Stomach (tissue), 9 donors: ENCODE measurements around the gene OTOP1. TPM values are rescaled to one million over a fixed set of nuclear protein-coding genes. Genes with fewer than 3 reads are reported as not detected.

Source experiments
- DNase-seq, 2 donors: peaks; one replicate each; pipeline versions ENCODE4 v3.0.0 to v3.0.0-alpha.2; 2013 to 2019
- H3K27ac ChIP-seq, 5 donors: fragments of 200-600 bp in 4 of 5; sonication (generic) in 4 of 5; one replicate each; pipeline ENCODE4 v1.5.1; 2013 to 2019; ENCODE audit warnings: mild to moderate bottlenecking in 1 of 5, moderate library complexity in 1 of 5
- H3K27me3 ChIP-seq, 3 donors: fragments of 200-600 bp; sonication (generic); one replicate each; pipeline ENCODE4 v1.5.1; 2017 to 2019; ENCODE audit warnings: mixed run types in 1 of 3
- H3K36me3 ChIP-seq, 4 donors: fragments of 200-600 bp; sonication (generic); 1 replicate in 3 of 4; 2 replicates in 1 of 4; pipeline ENCODE4 v1.5.1; 2016 to 2019
- H3K4me1 ChIP-seq, 4 donors: fragments of 200-600 bp; sonication (generic); one replicate each; pipeline ENCODE4 v1.5.1; 2016 to 2019
- H3K4me3 ChIP-seq, 4 donors: fragments of 200-600 bp; sonication (generic) in 3 of 4; one replicate each; pipeline ENCODE4 v1.5.1; 2016 to 2019; ENCODE audit warnings: mild to moderate bottlenecking in 1 of 4
- H3K9me3 ChIP-seq, 4 donors: fragments of 200-600 bp; sonication (generic); one replicate each; pipeline ENCODE4 v1.5.1; 2016 to 2019
- EP300 ChIP-seq: sonication (generic); formaldehyde crosslinking; IDR thresholded peaks from one replicate; pipeline ENCODE4 v1.6.1; 2017; ENCODE audit warnings: antibody characterized with exemption
- POLR2A ChIP-seq, 4 donors: fragments of 450-650 bp; IDR thresholded peaks; one replicate each; pipeline ENCODE4 v1.6.1; 2016; ENCODE audit warnings: antibody characterized with exemption in 4 of 4, control low read depth in 2 of 4, mild to moderate bottlenecking in 1 of 4, moderate library complexity in 1 of 4
- POLR2AphosphoS5 ChIP-seq, 3 donors: sonication (generic); formaldehyde crosslinking; IDR thresholded peaks; one replicate each; pipeline ENCODE4 v1.6.1; 2016; ENCODE audit warnings: antibody characterized with exemption in 3 of 3
- WGBS, 5 donors: extraction: QIAGEN DNeasy Blood & Tissue Kit in 3 of 5; methylation state at CpG; one replicate each; pipeline versions ENCODE4 v1.1.5 to v1.1.7; 2013 to 2018; 5-methylcytosine and 5-hydroxymethylcytosine counted together
- intact Hi-C: fragments of 100-400 bp; cut with DNase I; formaldehyde crosslinking; loops from one replicate; pipeline ENCODE4 v1.15.1; 2023; ENCODE audit warnings: low total_unique reads
- polyA plus RNA-seq, 3 donors: library from polyadenylated mRNA; stranded (reverse); fragments of 200-250 nt; gene quantifications; one replicate each; pipeline ENCODE4 v1.2.3, GENCODE V29; 2013
- total RNA-seq, 5 donors: library from RNA; depleted of rRNA; stranded (reverse); fragments of >200 nt; gene quantifications; one replicate each; pipeline versions ENCODE4 v1.1.0 to v1.2.3, GENCODE V29; 2014 to 2016
- TF ChIP-seq, protein P1 (sequence below), 7 experiments: fragments of 450-650 bp in 4 of 7; fragments of 200-600 bp in 3 of 7; sonication (generic) in 3 of 7; IDR thresholded peaks; one replicate each; pipeline ENCODE4 v1.5.1; 2016 to 2019; ENCODE audit warnings: antibody characterized with exemption in 7 of 7, control low read depth in 2 of 7, mild to moderate bottlenecking in 1 of 7
- donor health status: healthy with polysubstance abuse.
- donor health status: Bipolar disorder and iron deficiency.
- donor health status: healthy.

The OTOP1 gene
- total and polyA plus RNA-seq, 8 donors, result not detected

DNA sequence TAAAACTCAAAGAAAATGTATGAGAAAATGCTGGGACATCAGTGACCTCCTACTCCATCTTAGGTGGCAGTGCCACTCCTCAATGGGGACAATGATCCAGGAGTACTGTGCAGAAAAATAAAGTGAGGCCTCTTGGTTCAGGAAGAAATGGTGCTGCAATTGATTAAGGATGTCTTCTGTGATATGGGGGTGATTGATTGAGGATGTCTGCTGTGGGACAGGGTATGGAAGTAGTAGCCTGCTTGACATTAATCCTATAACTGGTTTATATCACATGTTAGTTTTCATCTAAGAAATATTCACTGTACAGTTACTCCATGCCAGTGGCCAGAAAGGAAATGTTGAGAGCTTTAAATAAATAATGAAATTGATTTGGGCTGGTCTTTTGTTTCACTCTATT lies 20.5 kb downstream of the OTOP1 start:
- Histone ChIP-seq H3K27ac (no peak overlapping the region), H3K4me3 (no peak overlapping the region), H3K4me1 (no peaks in the 10 kb centered on the region), H3K27me3 (peaks cover 0 to 42% (median 0%) of the 10 kb centered on the region in 3 donors), H3K9me3 (no peaks in the 10 kb centered on the region), H3K36me3 (no peaks in the 10 kb centered on the region)
- no peak for DNase-seq
- TF ChIP-seq, protein P1, sequence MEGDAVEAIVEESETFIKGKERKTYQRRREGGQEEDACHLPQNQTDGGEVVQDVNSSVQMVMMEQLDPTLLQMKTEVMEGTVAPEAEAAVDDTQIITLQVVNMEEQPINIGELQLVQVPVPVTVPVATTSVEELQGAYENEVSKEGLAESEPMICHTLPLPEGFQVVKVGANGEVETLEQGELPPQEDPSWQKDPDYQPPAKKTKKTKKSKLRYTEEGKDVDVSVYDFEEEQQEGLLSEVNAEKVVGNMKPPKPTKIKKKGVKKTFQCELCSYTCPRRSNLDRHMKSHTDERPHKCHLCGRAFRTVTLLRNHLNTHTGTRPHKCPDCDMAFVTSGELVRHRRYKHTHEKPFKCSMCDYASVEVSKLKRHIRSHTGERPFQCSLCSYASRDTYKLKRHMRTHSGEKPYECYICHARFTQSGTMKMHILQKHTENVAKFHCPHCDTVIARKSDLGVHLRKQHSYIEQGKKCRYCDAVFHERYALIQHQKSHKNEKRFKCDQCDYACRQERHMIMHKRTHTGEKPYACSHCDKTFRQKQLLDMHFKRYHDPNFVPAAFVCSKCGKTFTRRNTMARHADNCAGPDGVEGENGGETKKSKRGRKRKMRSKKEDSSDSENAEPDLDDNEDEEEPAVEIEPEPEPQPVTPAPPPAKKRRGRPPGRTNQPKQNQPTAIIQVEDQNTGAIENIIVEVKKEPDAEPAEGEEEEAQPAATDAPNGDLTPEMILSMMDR (IDR thresholded peaks at IDR 0.05), result no peak
- TF ChIP-seq POLR2AphosphoS5 (IDR thresholded peaks at IDR 0.05), result no peak
- TF ChIP-seq EP300, result no peak
- TF ChIP-seq POLR2A (IDR thresholded peaks at IDR 0.05), result no peak
- intact Hi-C loops, result no loop called here

DNA sequence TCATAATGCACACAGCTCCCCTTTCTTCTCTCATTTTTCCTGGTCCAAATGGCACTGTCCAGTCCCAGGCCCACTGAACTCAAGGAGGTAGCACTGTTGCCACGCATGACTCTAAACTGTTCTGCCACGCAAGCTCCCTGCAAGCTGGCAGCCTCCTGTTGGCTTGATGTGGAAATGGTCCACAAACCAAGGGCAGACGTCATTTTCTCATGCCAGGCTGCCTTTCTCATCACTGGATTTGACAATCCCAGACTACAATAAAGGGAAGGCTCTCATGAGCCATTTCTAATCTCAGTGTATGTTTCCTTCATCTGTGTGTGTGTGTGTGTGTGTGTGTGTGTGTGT lies 22.4 kb downstream of the OTOP1 start:
- H3K4me1 ChIP-seq, result no peaks in the 10 kb centered on the region
- H3K36me3 ChIP-seq, result no peaks in the 10 kb centered on the region
- no peaks in the 10 kb centered on the region for H3K9me3 ChIP-seq
- intact Hi-C loops, result no loop called here
- no peak overlapping the region for H3K27ac ChIP-seq
- H3K4me3 ChIP-seq, result no peak overlapping the region
- peaks cover 0 to 33% (median 0%) of the 10 kb centered on the region in 3 donors for H3K27me3 ChIP-seq
- WGBS, 5 donors, result 81 to 86% (median 82%) methylated on average over 3 of the region's 3 CpGs
- DNase-seq, result no peak
- TF ChIP-seq, protein P1 (IDR thresholded peaks at IDR 0.05), result no peak
- TF ChIP-seq POLR2AphosphoS5 (IDR thresholded peaks at IDR 0.05), result no peak
- TF ChIP-seq POLR2A (IDR thresholded peaks at IDR 0.05), result no peak
- TF ChIP-seq EP300, result no peak

DNA sequence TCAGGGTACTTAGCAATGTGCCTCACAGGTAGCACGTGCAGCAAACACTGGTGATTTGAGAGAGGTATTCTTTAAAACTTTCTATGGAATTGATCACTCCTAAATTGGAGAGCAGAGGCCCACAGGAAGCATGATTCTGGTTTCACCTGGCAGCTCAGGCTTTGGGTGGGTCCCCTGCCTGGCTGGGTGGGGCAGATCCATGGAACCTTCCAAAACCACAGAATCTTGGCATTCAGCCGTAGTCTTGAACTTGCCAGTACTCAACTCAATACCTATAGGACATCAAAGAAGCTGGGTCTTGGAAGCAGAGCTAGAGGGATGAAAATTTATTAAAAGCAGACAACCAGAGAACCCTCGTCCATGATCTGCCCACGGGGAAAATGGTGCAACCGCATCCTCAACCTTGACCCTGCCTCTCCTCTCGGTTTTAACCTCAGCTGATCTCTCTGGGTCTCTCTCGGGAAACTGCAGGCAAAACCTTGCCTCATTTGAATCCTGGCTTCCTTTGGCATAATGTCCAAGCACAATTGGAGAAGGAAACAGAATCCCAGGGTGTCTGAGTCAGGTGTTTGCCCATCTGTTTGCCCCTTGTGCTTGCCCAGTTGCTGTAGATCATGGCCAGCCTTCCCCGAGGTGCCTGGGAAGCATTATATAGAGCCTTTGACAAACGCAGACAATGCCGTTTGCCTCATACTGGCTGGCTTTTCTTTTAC lies 22.9 kb downstream of the OTOP1 start:
- DNase-seq, result no peak
- H3K27ac ChIP-seq, result no peak overlapping the region
- TF ChIP-seq POLR2A (IDR thresholded peaks at IDR 0.05) (no peak), POLR2AphosphoS5 (IDR thresholded peaks at IDR 0.05) (no peak), EP300 (no peak)
- TF ChIP-seq, protein P1 (IDR thresholded peaks at IDR 0.05), result no peak
- intact Hi-C loops, result no loop called here
- no peaks in the 10 kb centered on the region for H3K9me3 ChIP-seq
- WGBS, 5 donors, result 72 to 80% (median 77%) methylated on average over 10 of the region's 10 CpGs
- no peaks in the 10 kb centered on the region for H3K4me1 ChIP-seq
- no peaks in the 10 kb centered on the region for H3K36me3 ChIP-seq
- no peak overlapping the region for H3K4me3 ChIP-seq
- H3K27me3 ChIP-seq, result peaks cover 0 to 33% (median 0%) of the 10 kb centered on the region in 3 donors

DNA sequence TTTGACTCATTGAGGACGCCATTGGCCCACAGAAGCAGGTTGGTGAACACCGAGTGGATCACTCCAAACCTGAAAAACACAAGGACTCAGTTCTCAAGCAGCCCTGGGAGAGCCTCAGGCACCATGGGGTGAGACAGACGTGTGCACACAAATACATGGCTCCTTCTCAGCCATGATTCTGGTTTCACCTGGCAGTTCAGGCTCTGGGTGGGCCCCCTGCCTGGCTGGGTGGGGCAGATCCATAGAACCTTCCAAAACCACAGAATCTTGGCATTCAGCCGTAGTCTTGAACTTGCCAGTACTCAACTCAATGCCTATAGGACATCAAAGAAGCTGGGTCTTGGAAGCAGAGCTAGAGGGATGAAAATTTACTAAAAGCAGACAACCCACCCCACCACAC lies 24.2 kb downstream of the OTOP1 start:
- Histone ChIP-seq H3K4me1 (no peaks in the 10 kb centered on the region), H3K4me3 (no peak overlapping the region), H3K27me3 (peaks cover 0 to 33% (median 0%) of the 10 kb centered on the region in 3 donors), H3K27ac (no peak overlapping the region), H3K9me3 (no peaks in the 10 kb centered on the region), H3K36me3 (no peaks in the 10 kb centered on the region)
- DNase-seq, result no peak
- TF ChIP-seq POLR2AphosphoS5 (IDR thresholded peaks at IDR 0.05), result no peak
- TF ChIP-seq, protein P1 (IDR thresholded peaks at IDR 0.05), result no peak
- no peak for TF ChIP-seq POLR2A (IDR thresholded peaks at IDR 0.05)
- TF ChIP-seq EP300, result no peak
- intact Hi-C loops, result no loop called here
- WGBS, 5 donors, result 67 to 87% (median 73%) methylated on average over 3 to 4 of the region's 4 CpGs
